Hepatocyte (in vitro differentiated cells): ENCODE results near the gene FBRSL1. TPM values are rescaled to one million over a fixed set of nuclear protein-coding genes. Genes with fewer than 3 reads are reported as not detected.
"Not testable (repeated sequence)": the region's sequence is repeated elsewhere in the genome, so short reads cannot be mapped to it uniquely, and the experiment has no call there.

ENCODE experiments used
- DNase-seq: peaks from one replicate; pipeline ENCODE4 v3.0.0-alpha.2; 2016; ENCODE audit warnings: low spot score
- H2AFZ ChIP-seq: fragments of 200-600 bp; sonication (generic); 2 replicates; pipeline ENCODE4 v1.6.0; 2016; ENCODE audit warnings: antibody characterized with exemption, mild to moderate bottlenecking
- H3K27ac ChIP-seq: fragments of 200-600 bp; sonication (generic); 2 replicates; pipeline ENCODE4 v1.5.1; 2016; ENCODE audit warnings: mild to moderate bottlenecking
- H3K27me3 ChIP-seq: fragments of 200-600 bp; sonication (generic); 2 replicates; pipeline ENCODE4 v1.6.1; 2016
- H3K36me3 ChIP-seq: fragments of 200-600 bp; sonication (generic); replicated peaks from 2 replicates; pipeline ENCODE4 v1.5.1; 2016; ENCODE audit warnings: low read depth; ENCODE audit not compliant: insufficient read depth
- H3K4me1 ChIP-seq: fragments of 200-600 bp; sonication (generic); 2 replicates; pipeline ENCODE4 v1.5.1; 2016; ENCODE audit warnings: mild to moderate bottlenecking, moderate library complexity; ENCODE audit not compliant: insufficient read depth
- H3K4me2 ChIP-seq: fragments of 200-600 bp; sonication (generic); 2 replicates; pipeline ENCODE4 v1.6.0; 2016
- H3K4me3 ChIP-seq: fragments of 200-600 bp; sonication (generic); 2 replicates; pipeline ENCODE4 v1.5.1; 2016; ENCODE audit warnings: mild to moderate bottlenecking
- H3K79me2 ChIP-seq: fragments of 200-600 bp; sonication (generic); 2 replicates; pipeline ENCODE4 v1.6.0; 2017; ENCODE audit warnings: mild to moderate bottlenecking
- H3K9me2 ChIP-seq: fragments of 200-600 bp; sonication (generic); replicated peaks from 2 replicates; pipeline ENCODE4 v1.6.0; 2017; ENCODE audit warnings: mild to moderate bottlenecking; ENCODE audit not compliant: insufficient read depth
- H3K9me3 ChIP-seq: fragments of 200-600 bp; sonication (generic); 2 replicates; pipeline ENCODE4 v1.5.1; 2016; ENCODE audit warnings: low read depth, mild to moderate bottlenecking
- H4K20me1 ChIP-seq: fragments of 200-600 bp; sonication (generic); 2 replicates; pipeline ENCODE4 v1.6.0; 2016; ENCODE audit warnings: mild to moderate bottlenecking; ENCODE audit not compliant: insufficient read depth, poor library complexity, severe bottlenecking
- EZH2 ChIP-seq: fragments of 200-600 bp; sonication (generic); IDR thresholded peaks from 2 replicates; pipeline ENCODE4 v1.6.1; 2016; ENCODE audit warnings: antibody characterized with exemption, mild to moderate bottlenecking, borderline replicate concordance
- EZH2phosphoT487 ChIP-seq: fragments of 200-600 bp; sonication (generic); IDR thresholded peaks from one replicate; pipeline ENCODE4 v1.6.1; 2018; ENCODE audit warnings: antibody characterized with exemption, mild to moderate bottlenecking, low read depth, moderate library complexity; ENCODE audit not compliant: unreplicated experiment, severe bottlenecking
- WGBS: methylation state at CpG from one replicate; pipeline ENCODE4 v1.1.6; 2016; ENCODE audit warnings: low lambda C conversion rate; ENCODE audit errors: missing lambda C conversion rate; 5-methylcytosine and 5-hydroxymethylcytosine counted together
- polyA plus RNA-seq: library from polyadenylated mRNA; unstranded; fragments of >200 nt; fragmentation: Nextera tagmentation; extraction: Ambion mirVana; gene quantifications from 2 replicates; pipeline ENCODE4 v1.2.1, GENCODE V29; 2016
- total RNA-seq: library from RNA; depleted of rRNA; stranded (reverse); fragments of >200 nt; gene quantifications from 2 replicates; pipeline ENCODE4 v1.2.3, GENCODE V29; 2014
- TF ChIP-seq, protein P1 (sequence below): fragments of 200-600 bp; sonication (generic); IDR thresholded peaks from 2 replicates; pipeline ENCODE4 v1.5.1; 2016; ENCODE audit warnings: antibody characterized with exemption, mild to moderate bottlenecking; ENCODE audit not compliant: poor library complexity

Gene FBRSL1
- total and polyA plus RNA-seq, 2 experiments from 2014 or later: 18.5 to 61.1 TPM

DNA sequence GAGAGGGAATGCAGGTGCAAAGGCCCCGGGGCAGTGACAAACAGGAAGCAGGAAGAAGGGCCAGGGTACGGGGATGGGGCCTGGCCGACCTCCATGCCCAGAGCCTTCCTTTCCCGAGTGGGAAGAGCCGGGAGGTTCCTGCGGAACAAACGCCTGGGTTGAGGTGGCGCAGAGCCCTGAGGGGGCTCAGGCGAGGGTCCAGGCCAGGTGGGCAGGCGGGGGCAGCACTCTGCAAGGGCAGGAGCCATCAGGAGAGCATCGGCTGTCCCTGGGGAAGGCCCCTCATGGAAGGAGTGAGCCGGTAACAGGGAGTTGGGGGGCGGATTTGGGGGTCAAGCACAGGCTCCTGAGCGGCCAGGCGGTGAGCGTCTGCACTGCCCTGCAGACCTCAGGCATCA lies 18.1 kb upstream of the FBRSL1 start:
- no peaks in the 10 kb centered on the region for H3K79me2 ChIP-seq
- H3K27ac ChIP-seq: no peak overlapping the region
- H2AFZ ChIP-seq: no peak overlapping the region
- TF ChIP-seq, protein P1, sequence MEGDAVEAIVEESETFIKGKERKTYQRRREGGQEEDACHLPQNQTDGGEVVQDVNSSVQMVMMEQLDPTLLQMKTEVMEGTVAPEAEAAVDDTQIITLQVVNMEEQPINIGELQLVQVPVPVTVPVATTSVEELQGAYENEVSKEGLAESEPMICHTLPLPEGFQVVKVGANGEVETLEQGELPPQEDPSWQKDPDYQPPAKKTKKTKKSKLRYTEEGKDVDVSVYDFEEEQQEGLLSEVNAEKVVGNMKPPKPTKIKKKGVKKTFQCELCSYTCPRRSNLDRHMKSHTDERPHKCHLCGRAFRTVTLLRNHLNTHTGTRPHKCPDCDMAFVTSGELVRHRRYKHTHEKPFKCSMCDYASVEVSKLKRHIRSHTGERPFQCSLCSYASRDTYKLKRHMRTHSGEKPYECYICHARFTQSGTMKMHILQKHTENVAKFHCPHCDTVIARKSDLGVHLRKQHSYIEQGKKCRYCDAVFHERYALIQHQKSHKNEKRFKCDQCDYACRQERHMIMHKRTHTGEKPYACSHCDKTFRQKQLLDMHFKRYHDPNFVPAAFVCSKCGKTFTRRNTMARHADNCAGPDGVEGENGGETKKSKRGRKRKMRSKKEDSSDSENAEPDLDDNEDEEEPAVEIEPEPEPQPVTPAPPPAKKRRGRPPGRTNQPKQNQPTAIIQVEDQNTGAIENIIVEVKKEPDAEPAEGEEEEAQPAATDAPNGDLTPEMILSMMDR: no peak
- TF ChIP-seq EZH2: no peak
- TF ChIP-seq EZH2phosphoT487: no peak
- no peaks in the 10 kb centered on the region for H3K9me3 ChIP-seq
- no peaks in the 10 kb centered on the region for H3K36me3 ChIP-seq
- H3K4me3 ChIP-seq: no peak overlapping the region
- no peak for DNase-seq
- no peaks in the 10 kb centered on the region for H3K9me2 ChIP-seq
- no peaks in the 10 kb centered on the region for H4K20me1 ChIP-seq
- no peaks in the 10 kb centered on the region for H3K27me3 ChIP-seq
- WGBS: 92% methylated on average over 15 of the region's 16 CpGs
- no peaks in the 10 kb centered on the region for H3K4me1 ChIP-seq
- no peak overlapping the region for H3K4me2 ChIP-seq

GRCh38 chr12:132472386-132472785 lies 17.6 kb upstream of the FBRSL1 start:
- H3K4me1 ChIP-seq: no peaks in the 10 kb centered on the region
- H3K4me3 ChIP-seq: no peak overlapping the region
- no peaks in the 10 kb centered on the region for H4K20me1 ChIP-seq
- no peak overlapping the region for H2AFZ ChIP-seq
- no peaks in the 10 kb centered on the region for H3K9me2 ChIP-seq
- H3K79me2 ChIP-seq: no peaks in the 10 kb centered on the region
- no peaks in the 10 kb centered on the region for H3K27me3 ChIP-seq
- H3K36me3 ChIP-seq: no peaks in the 10 kb centered on the region
- WGBS: 88% methylated on average over 15 of the region's 15 CpGs
- no peak overlapping the region for H3K27ac ChIP-seq
- TF ChIP-seq EZH2 (no peak), EZH2phosphoT487 (no peak)
- TF ChIP-seq, protein P1: no peak
- no peaks in the 10 kb centered on the region for H3K9me3 ChIP-seq
- no peak for DNase-seq
- no peak overlapping the region for H3K4me2 ChIP-seq

GRCh38 chr12:132474237-132474741 lies 15.7 kb upstream of the FBRSL1 start:
- 92% methylated on average over 14 of the region's 35 CpGs for WGBS
- no peaks in the 10 kb centered on the region for H3K4me1 ChIP-seq
- no peaks in the 10 kb centered on the region for H3K9me3 ChIP-seq
- H3K9me2 ChIP-seq: no peaks in the 10 kb centered on the region
- no peaks in the 10 kb centered on the region for H3K27me3 ChIP-seq
- no peak overlapping the region for H2AFZ ChIP-seq
- H3K79me2 ChIP-seq: no peaks in the 10 kb centered on the region
- H3K4me3 ChIP-seq: no peak overlapping the region
- DNase-seq: no peak
- no peak overlapping the region for H3K27ac ChIP-seq
- no peaks in the 10 kb centered on the region for H4K20me1 ChIP-seq
- no peak overlapping the region for H3K4me2 ChIP-seq
- TF ChIP-seq, protein P1: no peak
- TF ChIP-seq EZH2phosphoT487 (no peak), EZH2 (no peak)
- no peaks in the 10 kb centered on the region for H3K36me3 ChIP-seq

DNA sequence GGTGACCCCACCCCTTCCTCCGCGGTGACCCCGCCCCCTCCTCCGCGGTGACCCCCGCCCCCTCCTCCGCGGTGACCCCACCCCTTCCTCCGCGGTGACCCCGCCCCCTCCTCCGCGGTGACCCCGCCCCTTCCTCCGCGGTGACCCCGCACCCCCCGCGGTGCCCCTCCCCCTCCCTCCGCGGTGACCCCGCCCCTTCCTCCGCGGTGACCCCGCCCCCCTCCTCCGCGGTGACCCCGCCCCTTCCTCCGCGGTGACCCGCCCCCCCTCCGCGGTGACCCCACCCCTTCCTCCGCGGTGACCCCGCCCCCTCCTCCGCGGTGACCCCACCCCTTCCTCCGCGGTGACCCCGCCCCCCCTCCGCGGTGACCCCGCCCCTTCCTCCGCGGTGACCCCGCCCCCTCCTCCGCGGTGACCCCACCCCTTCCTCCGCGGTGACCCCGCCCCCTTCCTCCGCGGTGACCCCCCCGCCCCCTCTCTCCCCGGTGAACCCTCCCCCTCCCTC lies 15.1 kb upstream of the FBRSL1 start:
- H3K27me3 ChIP-seq, H4K20me1 ChIP-seq, H3K27ac ChIP-seq, H3K4me2 ChIP-seq, DNase-seq, H3K4me1 ChIP-seq, H3K79me2 ChIP-seq, H2AFZ ChIP-seq, H3K9me3 ChIP-seq, H3K4me3 ChIP-seq, H3K36me3 ChIP-seq, H3K9me2 ChIP-seq: not testable (repeated sequence)
- WGBS: no CpG with 5 or more reads among the region's 56 CpGs
